D721Med (cell line): ENCODE results near the gene ZG16.

Source experiments
- DNase-seq: peaks from one replicate; pipeline ENCODE4 v3.0.0; 2011; ENCODE audit warnings: low spot score; ENCODE audit not compliant: insufficient read length
- FAIRE-seq: peaks from 2 replicates; lab custom pipeline; 2011; peaks lifted over from hg19 to GRCh38; lab: Jason Lieb, UNC
- CTCF ChIP-seq: IDR thresholded peaks from 2 replicates; pipeline ENCODE4 v1.5.1; 2012; ENCODE audit warnings: mild to moderate bottlenecking, control low read depth; ENCODE audit not compliant: insufficient read depth; ENCODE audit errors: missing control alignments

ZG16 gene

GRCh38 chr16:29809031-29809747 is 31.1 kb downstream of the ZG16 start:
- TF ChIP-seq CTCF = no peak
- FAIRE-seq (no peak), DNase-seq (no peak)

GRCh38 chr16:29809850-29810698 is 32.0 kb downstream of the ZG16 start:
- DNase-seq (no peak), FAIRE-seq (no peak)
- TF ChIP-seq CTCF = no peak

- FAIRE-seq (no peak), DNase-seq (no peak)
- no peak for TF ChIP-seq CTCF
Observed at GRCh38 chr16:29810699-29811169, 32.7 kb downstream of the ZG16 start.

- FAIRE-seq (peak; percentile 25), DNase-seq (peak; percentile 85)
- TF ChIP-seq CTCF = no peak
Observed at GRCh38 chr16:29811170-29811895, 33.3 kb downstream of the ZG16 start.

GRCh38 chr16:29811896-29812665 is 34.0 kb downstream of the ZG16 start, which contains the start of gene PRRT2:
TSS of gene PRRT2 (plus strand) at chr16:29812193. CDS start at chr16:29813055, 862 bp downstream.
- no peak for TF ChIP-seq CTCF
- DNase-seq (peak; percentile 83), FAIRE-seq (no peak)
